Peyer's patch (tissue), 4 donors: Measurements from ENCODE around the gene ADARB1.

Source experiments
- POLR2A ChIP-seq, 2 donors: fragments of 450-650 bp; IDR thresholded peaks; one replicate each; pipeline ENCODE4 v1.5.1; 2017; ENCODE audit warnings: antibody characterized with exemption in 2 of 2, mild to moderate bottlenecking in 2 of 2, moderate library complexity in 2 of 2
- TF ChIP-seq, protein P1 (sequence below), 6 experiments: fragments of 450-650 bp in 4 of 6; fragments of 200-600 bp in 2 of 6; sonication (generic) in 1 of 6; IDR thresholded peaks; one replicate each; pipeline ENCODE4 v1.5.1; 2017 to 2019; ENCODE audit warnings: antibody characterized with exemption in 6 of 6, mild to moderate bottlenecking in 3 of 6, moderate library complexity in 1 of 6

- TF ChIP-seq, protein P1, sequence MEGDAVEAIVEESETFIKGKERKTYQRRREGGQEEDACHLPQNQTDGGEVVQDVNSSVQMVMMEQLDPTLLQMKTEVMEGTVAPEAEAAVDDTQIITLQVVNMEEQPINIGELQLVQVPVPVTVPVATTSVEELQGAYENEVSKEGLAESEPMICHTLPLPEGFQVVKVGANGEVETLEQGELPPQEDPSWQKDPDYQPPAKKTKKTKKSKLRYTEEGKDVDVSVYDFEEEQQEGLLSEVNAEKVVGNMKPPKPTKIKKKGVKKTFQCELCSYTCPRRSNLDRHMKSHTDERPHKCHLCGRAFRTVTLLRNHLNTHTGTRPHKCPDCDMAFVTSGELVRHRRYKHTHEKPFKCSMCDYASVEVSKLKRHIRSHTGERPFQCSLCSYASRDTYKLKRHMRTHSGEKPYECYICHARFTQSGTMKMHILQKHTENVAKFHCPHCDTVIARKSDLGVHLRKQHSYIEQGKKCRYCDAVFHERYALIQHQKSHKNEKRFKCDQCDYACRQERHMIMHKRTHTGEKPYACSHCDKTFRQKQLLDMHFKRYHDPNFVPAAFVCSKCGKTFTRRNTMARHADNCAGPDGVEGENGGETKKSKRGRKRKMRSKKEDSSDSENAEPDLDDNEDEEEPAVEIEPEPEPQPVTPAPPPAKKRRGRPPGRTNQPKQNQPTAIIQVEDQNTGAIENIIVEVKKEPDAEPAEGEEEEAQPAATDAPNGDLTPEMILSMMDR (IDR thresholded peaks at IDR 0.05): no peak
- no peak for TF ChIP-seq POLR2A (IDR thresholded peaks at IDR 0.05)
Measured at GRCh38 chr21:45186709-45187108, 112.3 kb downstream of the ADARB1 start.
